GM18502 (cell line): Measurements from ENCODE around the gene ARHGAP8.
"Not testable (repeated sequence)": the region's sequence is repeated elsewhere in the genome, so short reads cannot be mapped to it uniquely, and the experiment has no call there.

Experiments
- ATAC-seq: cut with Tn5 transposase; IDR thresholded peaks from one replicate; pipeline ENCODE4 v1.9.1; 2021; ENCODE audit warnings: mild to moderate bottlenecking; ENCODE audit not compliant: unreplicated experiment, poor library complexity

Gene ARHGAP8

DNA sequence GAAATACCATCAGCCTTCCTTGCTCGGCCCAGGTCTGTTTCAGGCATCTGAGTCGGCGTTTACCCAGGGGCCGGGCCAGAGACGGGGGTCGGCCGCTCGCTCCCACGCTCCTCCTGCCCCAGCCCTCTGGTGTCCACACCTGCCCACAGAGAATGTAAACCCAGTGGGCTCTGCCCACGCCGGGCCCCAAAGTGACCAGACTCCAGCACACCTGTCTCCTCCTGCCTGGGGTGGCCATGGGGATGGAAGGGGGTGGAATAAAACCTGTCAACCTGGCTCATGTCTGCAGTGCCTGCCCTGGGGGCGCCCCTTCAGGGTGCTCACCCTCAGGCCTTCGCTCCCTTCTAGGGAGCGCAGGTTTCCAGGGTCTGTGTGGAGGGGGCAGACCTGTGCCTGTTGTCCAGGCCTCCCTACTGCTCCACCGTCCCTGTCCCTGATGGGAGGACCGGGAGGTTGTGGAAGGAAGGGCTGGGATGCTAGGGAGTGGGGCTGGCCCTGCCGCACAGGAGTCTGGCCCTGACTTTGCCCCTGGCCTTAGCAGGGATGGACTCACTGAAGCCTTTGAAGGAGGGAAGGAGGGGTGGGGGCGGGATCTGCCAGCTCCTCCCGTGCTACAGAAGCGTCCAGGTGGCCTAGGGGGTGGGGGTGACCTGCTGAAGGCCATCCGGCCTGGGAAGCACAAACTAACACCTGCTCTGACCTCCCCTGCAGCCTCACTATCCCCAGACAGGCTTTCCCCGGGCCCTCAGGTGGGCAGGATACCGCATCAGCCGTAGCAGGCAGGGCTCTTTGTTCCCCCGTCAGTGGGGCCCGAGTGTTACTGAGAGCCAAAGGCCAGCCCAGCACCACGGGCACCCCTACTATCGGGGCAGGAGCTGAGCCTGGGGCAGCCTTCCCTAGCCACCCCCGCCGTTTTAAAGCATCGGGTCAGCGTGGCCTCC lies 14.7 kb upstream of the ARHGAP8 start:
- ATAC-seq: no peak

DNA sequence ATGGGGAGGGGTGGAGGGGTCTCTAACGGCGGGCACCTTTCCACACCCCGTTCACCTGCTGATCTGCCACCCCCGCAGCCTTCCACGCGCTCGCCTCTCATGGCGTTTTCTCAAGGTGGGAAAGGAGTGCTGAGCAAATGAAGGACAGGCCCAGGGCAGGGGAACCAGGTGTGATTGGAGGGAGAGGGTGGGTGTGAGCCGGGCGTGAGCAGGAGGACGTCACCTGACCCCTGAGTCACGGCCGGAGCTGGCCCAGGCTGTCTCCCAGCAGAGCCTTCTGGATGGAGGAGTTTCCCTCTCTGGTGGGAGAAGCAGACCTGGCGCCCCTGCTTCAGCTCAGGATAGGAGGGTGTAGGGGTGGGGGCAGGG lies 14.0 kb upstream of the ARHGAP8 start:
- ATAC-seq: no peak

DNA sequence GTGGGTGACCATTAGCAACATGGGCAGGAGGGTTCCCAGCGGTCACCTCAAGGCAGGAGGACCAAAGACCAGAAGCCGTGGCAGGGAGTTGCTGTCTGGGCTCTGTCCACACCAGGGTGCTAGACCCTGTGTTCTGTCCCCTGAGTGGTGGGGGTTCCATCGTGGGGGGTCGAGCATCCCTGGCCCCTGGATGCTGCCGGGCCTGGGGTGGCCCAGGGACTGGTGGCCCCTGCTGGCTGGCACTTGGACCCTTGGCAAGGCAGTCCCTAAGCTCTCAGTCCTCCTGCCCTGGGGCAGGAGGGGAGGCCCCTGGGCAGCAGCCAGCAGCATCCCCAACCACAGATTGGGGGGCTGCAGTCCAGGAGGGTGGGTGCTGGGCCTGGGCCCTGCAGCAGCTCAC lies 13.4 kb upstream of the ARHGAP8 start:
- no peak for ATAC-seq

- ATAC-seq: not testable (repeated sequence)
Observed at GRCh38 chr22:44739666-44740065, 12.7 kb upstream of the ARHGAP8 start.

- ATAC-seq: no peak
Observed at GRCh38 chr22:44740307-44740706, 12.1 kb upstream of the ARHGAP8 start.

GRCh38 chr22:44741929-44742328 lies 10.4 kb upstream of the ARHGAP8 start:
- no peak for ATAC-seq

GRCh38 chr22:44743247-44743646 lies 9.1 kb upstream of the ARHGAP8 start:
- no peak for ATAC-seq

GRCh38 chr22:44743804-44744211 lies 8.6 kb upstream of the ARHGAP8 start:
- no peak for ATAC-seq

- ATAC-seq: no peak
Observed at GRCh38 chr22:44745853-44746789, 6.3 kb upstream of the ARHGAP8 start.

GRCh38 chr22:44747784-44748127 lies 4.6 kb upstream of the ARHGAP8 start:
- not testable (repeated sequence) for ATAC-seq

- no peak for ATAC-seq
Observed at GRCh38 chr22:44748524-44748923, 3.9 kb upstream of the ARHGAP8 start.

DNA sequence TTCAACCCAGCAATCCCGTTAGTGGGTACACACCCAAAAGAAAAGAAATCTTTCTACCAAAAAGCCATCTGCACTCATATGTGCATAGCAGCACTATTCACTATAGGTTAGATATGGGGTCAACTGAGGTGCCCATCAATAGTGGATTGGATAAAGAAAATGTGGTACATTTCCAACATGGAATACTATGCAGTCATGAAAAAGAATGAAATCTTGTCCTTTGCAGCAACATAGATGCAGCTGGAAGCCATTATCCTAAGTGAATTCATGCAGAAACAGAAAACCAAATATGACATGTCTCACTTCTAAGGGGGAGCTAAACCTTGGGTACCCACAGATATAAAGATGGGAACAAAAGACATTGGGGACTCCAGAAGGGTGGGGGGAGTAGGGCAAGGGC lies 1.9 kb upstream of the ARHGAP8 start:
- no peak for ATAC-seq

DNA sequence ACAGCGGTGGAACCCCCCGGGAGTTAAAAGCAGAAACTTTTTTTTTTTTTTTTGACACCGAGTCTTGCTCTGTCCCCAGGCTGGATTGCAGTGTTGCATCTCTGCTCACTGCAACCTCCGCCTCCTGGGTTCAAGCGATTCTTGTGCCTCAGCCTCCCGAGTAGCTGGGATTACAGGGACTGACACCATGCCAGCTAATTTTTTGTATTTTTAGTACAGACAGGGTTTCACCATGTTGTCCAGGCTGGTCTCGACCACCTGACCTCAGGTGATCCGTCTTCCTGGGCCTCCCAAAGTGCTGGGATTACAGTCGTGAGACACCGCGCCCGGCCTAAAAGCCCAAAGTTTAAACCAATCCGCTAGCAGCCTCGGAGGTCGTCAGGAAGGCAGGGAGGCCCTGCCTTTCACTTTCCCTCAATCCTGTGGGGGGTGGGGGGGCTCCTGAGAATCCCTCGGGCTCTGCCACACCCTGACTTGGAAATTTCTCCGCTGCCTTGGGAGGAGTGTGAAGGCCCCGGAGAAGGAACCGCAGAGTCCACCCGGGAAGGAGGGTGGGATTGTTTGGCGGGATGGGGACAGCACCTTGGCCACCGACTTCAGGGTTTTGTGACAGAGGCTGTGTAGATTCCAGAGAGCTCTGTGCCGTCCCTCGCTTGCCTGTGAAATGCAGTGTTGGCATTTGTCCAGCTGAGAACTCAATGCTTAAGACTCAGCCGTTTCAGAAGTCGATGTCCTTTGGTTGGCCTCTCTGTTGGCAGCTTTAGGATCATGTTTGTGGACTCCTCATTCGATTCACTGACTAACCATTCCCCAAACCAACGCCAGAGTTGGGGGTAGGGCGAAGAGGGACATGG lies 1.0 kb downstream of the ARHGAP8 start:
- ATAC-seq: no peak

DNA sequence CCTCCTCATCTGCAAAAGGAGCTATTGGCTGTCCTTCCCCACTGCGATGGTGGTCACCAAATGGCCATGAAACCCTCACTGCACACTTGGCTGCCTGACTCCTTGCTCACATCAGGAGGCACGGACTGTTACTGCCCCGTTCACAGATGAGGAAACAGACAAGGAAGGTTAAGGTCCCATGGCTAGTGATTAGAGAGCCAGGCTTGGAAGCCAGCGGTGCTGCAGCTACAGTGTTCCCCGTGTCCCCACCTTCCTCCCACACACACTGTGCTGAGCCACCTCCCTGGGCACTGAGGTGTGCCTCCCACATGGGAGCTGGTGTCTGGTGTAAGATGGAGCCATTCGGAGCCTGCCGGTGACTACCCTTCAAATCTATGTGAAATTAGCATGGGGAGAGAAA lies 2.6 kb downstream of the ARHGAP8 start:
- no peak for ATAC-seq

DNA sequence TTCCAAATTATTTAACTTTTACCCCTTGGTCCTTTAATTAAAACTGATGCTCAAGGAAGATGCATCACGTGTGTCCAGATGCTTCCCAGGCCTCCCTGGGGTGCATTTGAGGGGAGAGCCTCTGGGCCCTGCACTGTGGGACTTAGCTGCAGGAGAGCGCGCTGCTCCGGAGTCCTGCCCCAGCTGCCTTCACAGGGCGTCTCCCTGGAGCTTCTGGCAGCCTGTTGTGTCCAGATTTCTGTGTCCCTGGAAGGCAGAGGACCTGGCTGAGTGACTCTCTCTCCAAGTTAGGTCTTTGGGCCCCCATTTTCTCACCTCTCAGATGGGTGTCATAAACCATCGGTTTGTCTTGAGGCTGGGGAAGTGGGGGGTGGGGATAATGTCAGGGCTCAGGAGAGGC lies 3.0 kb downstream of the ARHGAP8 start:
- ATAC-seq: no peak

- no peak for ATAC-seq
Observed at GRCh38 chr22:44755956-44756361, 3.6 kb downstream of the ARHGAP8 start.

GRCh38 chr22:44758344-44758973 lies 6.1 kb downstream of the ARHGAP8 start:
- no peak for ATAC-seq

DNA sequence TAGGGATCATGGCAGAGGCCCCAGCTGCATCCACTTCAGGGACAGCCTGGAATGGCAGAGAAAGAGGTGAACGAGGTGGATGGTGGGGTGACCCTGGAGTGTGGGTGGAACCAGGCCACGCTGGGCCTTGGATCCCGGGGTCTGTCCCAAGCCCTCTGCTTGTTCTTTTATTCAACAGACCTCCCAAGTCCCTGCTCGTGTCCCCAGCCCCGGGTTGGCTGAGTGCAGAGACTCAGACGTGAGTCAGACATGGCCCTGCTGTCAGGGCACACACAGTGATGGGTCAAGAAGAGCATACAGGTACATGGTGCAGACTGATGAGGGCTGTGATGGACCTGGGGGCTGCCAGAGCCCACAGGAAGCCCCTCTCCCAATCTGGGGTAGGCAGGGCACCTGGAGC lies 6.6 kb downstream of the ARHGAP8 start:
- no peak for ATAC-seq

DNA sequence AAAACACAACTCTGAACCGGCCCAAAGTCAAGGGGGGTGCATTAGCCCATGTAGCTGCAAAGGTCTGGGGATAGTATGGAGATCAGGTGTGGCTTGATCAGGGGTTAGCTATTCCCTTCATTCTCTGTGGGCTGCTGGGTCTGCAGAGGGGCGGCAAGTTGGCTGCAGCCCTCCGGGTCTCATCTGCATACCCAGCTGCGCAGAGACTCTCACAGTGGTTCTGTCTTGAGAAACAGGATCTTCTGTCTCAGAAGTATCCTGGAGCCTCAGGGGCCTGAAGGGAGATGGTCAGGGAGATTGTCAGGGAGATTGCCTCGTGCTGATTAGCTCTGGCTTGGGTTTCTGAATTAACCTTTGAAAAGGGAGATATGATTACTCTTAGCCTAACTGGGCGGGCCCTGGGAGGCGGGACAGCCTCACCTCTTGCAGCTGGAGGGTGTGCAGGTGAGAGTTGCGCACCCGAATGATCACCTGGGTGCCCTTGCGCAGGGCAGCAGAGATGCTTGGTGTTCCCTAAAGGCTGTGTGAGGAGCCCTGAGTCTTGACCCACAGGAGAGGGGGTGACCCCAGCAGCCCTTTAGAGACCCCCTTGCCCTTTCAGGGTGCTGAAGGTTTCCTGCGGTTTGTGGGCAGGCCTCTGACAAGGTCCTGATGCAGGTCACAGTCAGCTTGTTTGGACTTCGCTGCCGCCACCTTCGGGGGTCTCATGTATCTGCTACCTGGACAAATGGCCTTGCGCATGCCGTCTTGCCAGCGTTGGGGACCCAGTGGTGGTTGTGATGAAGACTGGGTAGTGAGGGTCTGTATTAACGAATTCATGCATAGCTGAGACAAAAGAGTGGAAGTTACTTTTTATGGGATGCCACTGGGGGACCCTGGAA lies 7.3 kb downstream of the ARHGAP8 start:
- no peak for ATAC-seq
